Measurements from ENCODE around the gene STARD8.
A peak's percentile ranks its signal among the peaks of the same experiment; 100 is the strongest.

Gene STARD8

GRCh38 chrX:68631336-68631735, 16.1 kb upstream of the STARD8 start:
- H3K36me3 ChIP-seq = no peaks in the 10 kb centered on the region
- no peak overlapping the region for H3K27ac ChIP-seq
- H4K20me1 ChIP-seq = no peaks in the 10 kb centered on the region
- no peak overlapping the region for H3K4me3 ChIP-seq
- peaks cover 52 to 89% (median 84%) of the 10 kb centered on the region in 11 experiments for H3K27me3 ChIP-seq
- H3K9ac ChIP-seq = no peak overlapping the region
- no peak overlapping the region for H3K4me2 ChIP-seq
- H3K9me3 ChIP-seq (replicated peaks in 1 of 11) = 0 out of 22 replicates have a peak, but pooled peaks cover 0 to 7% (median 0%) of the 10 kb centered on the region in 11 experiments
- no peak for TF ChIP-seq Cebpa-rat (IDR thresholded peaks at IDR 0.05)
- no peaks in the 10 kb centered on the region for H3K4me1 ChIP-seq

- Histone ChIP-seq H4K20me1 (no peaks in the 10 kb centered on the region), H3K27ac (no peak overlapping the region), H3K4me2 (no peak overlapping the region), H3K9ac (no peak overlapping the region), H3K4me1 (no peaks in the 10 kb centered on the region), H3K36me3 (no peaks in the 10 kb centered on the region), H3K9me3 (replicated peaks in 1 of 11) (0 out of 22 replicates have a peak, but pooled peaks cover 0 to 7% (median 0%) of the 10 kb centered on the region in 11 experiments), H3K27me3 (peaks cover 63 to 95% (median 87%) of the 10 kb centered on the region in 11 experiments), H3K4me3 (no peak overlapping the region)
- TF ChIP-seq Cebpa-rat (IDR thresholded peaks at IDR 0.05) = no peak
Observed at GRCh38 chrX:68632491-68632890, 15.0 kb upstream of the STARD8 start.

- Histone ChIP-seq H3K27me3 (peaks cover 51 to 92% (median 80%) of the 10 kb centered on the region in 11 experiments), H4K20me1 (no peaks in the 10 kb centered on the region; a peak in 1 of 22 replicates), H3K9ac (no peak overlapping the region), H3K27ac (no peak overlapping the region), H3K36me3 (no peaks in the 10 kb centered on the region), H3K4me1 (no peaks in the 10 kb centered on the region), H3K4me3 (no peak overlapping the region), H3K4me2 (no peak overlapping the region), H3K9me3 (replicated peaks in 1 of 11) (no peaks in the 10 kb centered on the region)
- TF ChIP-seq Cebpa-rat (IDR thresholded peaks at IDR 0.05) = no peak
Observed at GRCh38 chrX:68633981-68634380, 13.5 kb upstream of the STARD8 start.

- TF ChIP-seq Cebpa-rat (IDR thresholded peaks at IDR 0.05) = no peak
- H3K9me3 ChIP-seq (replicated peaks in 1 of 11) = no peaks in the 10 kb centered on the region
- H3K27me3 ChIP-seq = peaks cover 52 to 92% (median 80%) of the 10 kb centered on the region in 11 experiments
- H3K4me2 ChIP-seq = no peak overlapping the region
- no peak overlapping the region for H3K4me3 ChIP-seq
- no peaks in the 10 kb centered on the region for H3K4me1 ChIP-seq
- no peaks in the 10 kb centered on the region for H3K36me3 ChIP-seq
- no peaks in the 10 kb centered on the region; a peak in 2 of 22 replicates for H4K20me1 ChIP-seq
- no peak overlapping the region for H3K27ac ChIP-seq
- H3K9ac ChIP-seq = no peak overlapping the region
Observed at GRCh38 chrX:68634649-68635227, 12.7 kb upstream of the STARD8 start.

- TF ChIP-seq Cebpa-rat (IDR thresholded peaks at IDR 0.05) = no peak
- peaks cover 46 to 82% (median 72%) of the 10 kb centered on the region in 11 experiments for H3K27me3 ChIP-seq
- H3K9ac ChIP-seq = no peak overlapping the region
- H3K36me3 ChIP-seq = no peaks in the 10 kb centered on the region
- H4K20me1 ChIP-seq = peaks cover 0 to under 1% (median 0%) of the 10 kb centered on the region in 11 experiments; a peak in 3 of 22 replicates
- H3K27ac ChIP-seq = no peak overlapping the region
- no peak overlapping the region for H3K4me2 ChIP-seq
- no peaks in the 10 kb centered on the region for H3K9me3 ChIP-seq (replicated peaks in 1 of 11)
- H3K4me1 ChIP-seq = peaks cover 0 to 5% (median 0%) of the 10 kb centered on the region in 10 experiments; a peak in 1 of 20 replicates
- no peak overlapping the region for H3K4me3 ChIP-seq
Observed at GRCh38 chrX:68640661-68641060, 6.8 kb upstream of the STARD8 start.

- no peak overlapping the region for H3K27ac ChIP-seq
- no peak for TF ChIP-seq Cebpa-rat (IDR thresholded peaks at IDR 0.05)
- H3K4me1 ChIP-seq = peaks cover 0 to 14% (median 0%) of the 10 kb centered on the region in 10 experiments; a peak in 4 of 20 replicates
- H3K4me3 ChIP-seq = no peak overlapping the region
- no peaks in the 10 kb centered on the region for H3K36me3 ChIP-seq
- no peak overlapping the region for H3K4me2 ChIP-seq
- peaks cover 67 to 86% (median 82%) of the 10 kb centered on the region in 11 experiments for H3K27me3 ChIP-seq
- H4K20me1 ChIP-seq = peaks cover 0 to 11% (median 0%) of the 10 kb centered on the region in 11 experiments; a peak in 4 of 22 replicates
- H3K9ac ChIP-seq = no peak overlapping the region
- no peaks in the 10 kb centered on the region for H3K9me3 ChIP-seq (replicated peaks in 1 of 11)
Observed at GRCh38 chrX:68644861-68645260, 2.6 kb upstream of the STARD8 start.

- H4K20me1 ChIP-seq = peaks cover 0 to 15% (median 0%) of the 10 kb centered on the region in 11 experiments; a peak in 4 of 22 replicates
- H3K4me2 ChIP-seq = 0 out of 22 replicates have a peak overlapping the region, but pooled peaks of 2 of the 11 experiments have one; percentile 5 to 10
- no peak overlapping the region for H3K27ac ChIP-seq
- H3K9me3 ChIP-seq (replicated peaks in 1 of 11) = no peaks in the 10 kb centered on the region
- TF ChIP-seq Cebpa-rat (IDR thresholded peaks at IDR 0.05) = no peak
- no peaks in the 10 kb centered on the region for H3K36me3 ChIP-seq
- H3K4me3 ChIP-seq = no peak overlapping the region
- no peak overlapping the region for H3K9ac ChIP-seq
- peaks cover 57 to 83% (median 74%) of the 10 kb centered on the region in 11 experiments for H3K27me3 ChIP-seq
- peaks cover 0 to 16% (median 0%) of the 10 kb centered on the region in 10 experiments; a peak in 4 of 20 replicates for H3K4me1 ChIP-seq
Observed at GRCh38 chrX:68646421-68646820, 1.0 kb upstream of the STARD8 start.

GRCh38 chrX:68648960-68649359, 1.5 kb downstream of the STARD8 start:
- Histone ChIP-seq H3K4me3 (no peak overlapping the region), H3K9ac (no peak overlapping the region), H4K20me1 (peaks cover 0 to 17% (median 0%) of the 10 kb centered on the region in 11 experiments; a peak in 4 of 22 replicates), H3K27me3 (peaks cover 51 to 72% (median 64%) of the 10 kb centered on the region in 11 experiments), H3K9me3 (replicated peaks in 1 of 11) (no peaks in the 10 kb centered on the region; a peak in 1 of 22 replicates), H3K4me1 (peaks cover 0 to 16% (median 0%) of the 10 kb centered on the region in 10 experiments; a peak in 4 of 20 replicates), H3K36me3 (no peaks in the 10 kb centered on the region), H3K4me2 (peak overlapping the region in 2 of 11 experiments; percentile 11 to 12; a peak in 1 of 22 replicates), H3K27ac (no peak overlapping the region)
- no peak for TF ChIP-seq Cebpa-rat (IDR thresholded peaks at IDR 0.05)

GRCh38 chrX:68650491-68650890, 3.0 kb downstream of the STARD8 start:
- Histone ChIP-seq H3K27me3 (peaks cover 48 to 62% (median 54%) of the 10 kb centered on the region in 11 experiments), H3K9me3 (replicated peaks in 1 of 11) (no peaks in the 10 kb centered on the region; a peak in 1 of 22 replicates)

More at GRCh38 chrX:68650491-68650890, 3.0 kb downstream of the STARD8 start:
- Histone ChIP-seq H3K4me1 (peaks cover 0 to 14% (median 0%) of the 10 kb centered on the region in 10 experiments; a peak in 4 of 20 replicates), H3K4me3 (no peak overlapping the region), H4K20me1 (peaks cover 0 to 17% (median 0%) of the 10 kb centered on the region in 11 experiments; a peak in 3 of 22 replicates), H3K36me3 (no peaks in the 10 kb centered on the region), H3K9ac (no peak overlapping the region), H3K27ac (no peak overlapping the region), H3K4me2 (no peak overlapping the region)
- TF ChIP-seq Cebpa-rat (IDR thresholded peaks at IDR 0.05) = no peak

Measured in BLaER1 treated with 17β-estradiol and CSF1 and Interleukin-3, amounts not matched to agents 10 nM and 100 nM (cell line).